ENCODE data around the gene MUC5AC.
A peak's percentile ranks its signal among the peaks of the same experiment; 100 is the strongest.
"Not testable (repeated sequence)": the region's sequence is repeated elsewhere in the genome, so short reads cannot be mapped to it uniquely, and the experiment has no call there.

The MUC5AC gene

GRCh38 chr11:1175461-1176223 is 17.9 kb downstream of the MUC5AC start:
- no peak for DNase-seq (ENCODE audit: low read depth in 3 of 3)

- no peak for DNase-seq (ENCODE audit: low read depth in 3 of 3)
Observed at GRCh38 chr11:1176224-1177019, 18.7 kb downstream of the MUC5AC start.

- DNase-seq (ENCODE audit: low read depth in 3 of 3): no peak
Observed at GRCh38 chr11:1177020-1177770, 19.4 kb downstream of the MUC5AC start.

- no peak for DNase-seq (ENCODE audit: low read depth in 3 of 3)
Observed at GRCh38 chr11:1177771-1178090, 20.0 kb downstream of the MUC5AC start.

- DNase-seq (ENCODE audit: low read depth in 3 of 3): no peak
Observed at GRCh38 chr11:1178201-1178885, 20.6 kb downstream of the MUC5AC start.

GRCh38 chr11:1178906-1179305 is 21.2 kb downstream of the MUC5AC start:
- no peak for DNase-seq (ENCODE audit: low read depth in 3 of 3)

- no peak for DNase-seq (ENCODE audit: low read depth in 3 of 3)
Observed at GRCh38 chr11:1179641-1180040, 21.9 kb downstream of the MUC5AC start.

- DNase-seq (ENCODE audit: low read depth in 3 of 3): no peak
Observed at GRCh38 chr11:1180171-1180570, 22.4 kb downstream of the MUC5AC start.

GRCh38 chr11:1180947-1181391 is 23.2 kb downstream of the MUC5AC start:
- DNase-seq (ENCODE audit: low read depth in 3 of 3): no peak

- DNase-seq (ENCODE audit: low read depth in 3 of 3): no peak
Observed at GRCh38 chr11:1181420-1181819, 23.7 kb downstream of the MUC5AC start.

GRCh38 chr11:1181853-1182535 is 24.2 kb downstream of the MUC5AC start:
- peak in 1 of 3 experiments; percentile 15 for DNase-seq (ENCODE audit: low read depth in 3 of 3)

- not testable (repeated sequence) for DNase-seq (ENCODE audit: low read depth in 3 of 3)
Observed at GRCh38 chr11:1184139-1184538, 26.4 kb downstream of the MUC5AC start.

GRCh38 chr11:1188451-1189130 is 30.8 kb downstream of the MUC5AC start:
- not testable (repeated sequence) for DNase-seq (ENCODE audit: low read depth in 3 of 3)

GRCh38 chr11:1189816-1190215 is 32.1 kb downstream of the MUC5AC start:
- DNase-seq (ENCODE audit: low read depth in 3 of 3): not testable (repeated sequence)

- DNase-seq (ENCODE audit: low read depth in 3 of 3): not testable (repeated sequence)
Observed at GRCh38 chr11:1191786-1192470, 34.2 kb downstream of the MUC5AC start.

- no peak for DNase-seq (ENCODE audit: low read depth in 3 of 3)
Observed at GRCh38 chr11:1192741-1193325, 35.1 kb downstream of the MUC5AC start.

GRCh38 chr11:1193326-1194230 is 35.8 kb downstream of the MUC5AC start:
- DNase-seq (ENCODE audit: low read depth in 3 of 3): no peak

GRCh38 chr11:1194231-1194976 is 36.7 kb downstream of the MUC5AC start:
- DNase-seq (ENCODE audit: low read depth in 3 of 3): no peak

Measured in stimulated activated CD4-positive, alpha-beta T cell treated with anti-CD3 and anti-CD28 coated beads, TNF-alpha, amount 100 ng/mL, for 24 hours (primary cell).